ENCODE data around the gene ST8SIA5. TPM values are rescaled to one million over a fixed set of nuclear protein-coding genes. Genes with fewer than 3 reads are reported as not detected.
"Not testable (repeated sequence)": the region's sequence is repeated elsewhere in the genome, so short reads cannot be mapped to it uniquely, and the experiment has no call there.

ST8SIA5 gene, protein sequence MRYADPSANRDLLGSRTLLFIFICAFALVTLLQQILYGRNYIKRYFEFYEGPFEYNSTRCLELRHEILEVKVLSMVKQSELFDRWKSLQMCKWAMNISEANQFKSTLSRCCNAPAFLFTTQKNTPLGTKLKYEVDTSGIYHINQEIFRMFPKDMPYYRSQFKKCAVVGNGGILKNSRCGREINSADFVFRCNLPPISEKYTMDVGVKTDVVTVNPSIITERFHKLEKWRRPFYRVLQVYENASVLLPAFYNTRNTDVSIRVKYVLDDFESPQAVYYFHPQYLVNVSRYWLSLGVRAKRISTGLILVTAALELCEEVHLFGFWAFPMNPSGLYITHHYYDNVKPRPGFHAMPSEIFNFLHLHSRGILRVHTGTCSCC
- total RNA-seq (2014; rRNA removed; shearing (Covaris generic)), result 3.2 and 3.8 TPM in 2 replicates

DNA sequence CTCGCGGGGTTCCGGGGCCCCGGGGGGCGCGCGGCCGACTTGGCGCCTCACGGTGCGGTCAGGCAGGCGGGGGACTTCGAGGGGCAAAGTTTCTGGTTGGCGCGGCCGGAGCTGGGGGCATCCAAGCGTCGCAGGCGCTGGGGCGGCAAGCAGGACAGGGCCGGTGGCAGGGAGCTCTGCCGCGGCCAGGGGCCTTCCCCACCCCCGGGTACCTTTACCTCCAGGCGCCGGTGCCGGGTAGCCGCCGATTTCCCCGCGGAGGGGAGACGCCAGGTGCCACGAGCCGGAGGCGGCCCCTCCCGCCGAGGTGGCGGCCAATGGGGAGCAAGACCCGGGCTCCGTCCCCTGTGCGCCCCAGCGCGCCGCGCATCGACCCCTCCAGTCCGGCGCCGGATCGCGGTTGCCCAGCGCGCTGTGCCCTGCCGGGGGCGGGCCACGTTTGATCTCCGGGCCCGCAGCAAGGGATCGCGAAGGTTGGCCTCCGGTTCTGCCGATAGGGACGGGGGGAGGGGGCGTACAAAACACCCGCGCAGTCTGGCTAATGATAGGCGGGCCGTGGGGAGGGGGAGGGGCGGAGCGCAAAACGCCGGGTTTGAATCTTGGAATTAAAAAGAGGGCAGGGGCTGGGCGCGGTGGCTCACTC is at the start of gene ST8SIA5:
TSS of gene ST8SIA5 (minus strand) at position 495 of the 643 bp plus-strand sequence. CDS start 545 bp downstream, outside the sequence.
- H3K4me1 ChIP-seq, result peaks cover 9% of the 10 kb centered on the region
- peak; percentile 49 to 54 for DNase-seq
- no peaks in the 10 kb centered on the region for H3K27me3 ChIP-seq
- H3K9me3 ChIP-seq (replicated peaks), result no peaks in the 10 kb centered on the region
- peak within 1 kb of the TSS; percentile 89 for H3K27ac ChIP-seq
- H3K36me3 ChIP-seq, result no peaks in the 10 kb centered on the region
- H3K4me3 ChIP-seq, result peak within 1 kb of the TSS; percentile 73

DNA sequence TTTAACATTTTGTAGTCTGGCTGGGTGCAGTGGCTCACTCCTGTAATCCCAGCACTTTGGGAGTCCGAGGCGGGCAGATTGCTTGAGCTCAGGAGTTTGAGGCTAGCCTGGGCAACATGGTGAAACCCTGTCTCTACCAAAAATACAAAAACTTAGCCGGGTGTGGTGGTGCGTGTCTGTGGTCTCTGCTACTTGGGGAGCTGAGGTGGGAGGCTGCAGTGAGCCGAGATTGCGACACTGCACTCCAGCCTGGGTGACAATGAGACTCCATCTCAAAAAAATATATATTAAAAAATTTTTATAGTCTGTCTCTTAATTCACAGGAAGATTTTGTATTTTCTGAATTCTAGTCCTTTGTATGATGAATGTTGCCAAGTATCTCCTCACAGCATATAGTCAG is 39.1 kb upstream of the ST8SIA5 start:
- not testable (repeated sequence) for H3K4me3 ChIP-seq; H3K4me1 ChIP-seq; H3K27ac ChIP-seq; H3K36me3 ChIP-seq; DNase-seq; H3K9me3 ChIP-seq (replicated peaks); H3K27me3 ChIP-seq

DNA sequence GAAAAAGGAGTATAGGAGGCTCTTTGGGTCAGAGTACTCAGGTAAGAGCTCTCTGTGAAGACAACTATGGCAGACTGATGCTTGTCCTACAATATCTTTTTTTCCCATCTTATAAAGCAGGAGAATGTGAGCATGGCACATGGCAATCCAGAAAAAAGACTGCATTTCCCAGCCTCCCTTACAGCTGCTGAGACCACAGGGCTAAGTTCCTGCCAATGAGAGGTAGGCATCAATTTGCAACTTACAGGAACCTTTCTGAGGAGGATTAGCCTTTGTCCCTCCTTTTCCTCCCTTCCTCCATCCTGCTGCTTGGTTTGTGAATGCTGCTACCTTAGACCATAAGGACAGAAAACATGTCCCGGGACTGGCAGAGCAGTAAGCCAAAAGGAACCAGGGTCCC is 37.8 kb upstream of the ST8SIA5 start:
- H3K9me3 ChIP-seq (replicated peaks), result no peaks in the 10 kb centered on the region
- H3K27ac ChIP-seq, result no peak overlapping the region
- no peaks in the 10 kb centered on the region for H3K4me1 ChIP-seq
- DNase-seq, result no peak
- H3K36me3 ChIP-seq, result no peaks in the 10 kb centered on the region
- no peak overlapping the region for H3K4me3 ChIP-seq
- no peaks in the 10 kb centered on the region for H3K27me3 ChIP-seq

DNA sequence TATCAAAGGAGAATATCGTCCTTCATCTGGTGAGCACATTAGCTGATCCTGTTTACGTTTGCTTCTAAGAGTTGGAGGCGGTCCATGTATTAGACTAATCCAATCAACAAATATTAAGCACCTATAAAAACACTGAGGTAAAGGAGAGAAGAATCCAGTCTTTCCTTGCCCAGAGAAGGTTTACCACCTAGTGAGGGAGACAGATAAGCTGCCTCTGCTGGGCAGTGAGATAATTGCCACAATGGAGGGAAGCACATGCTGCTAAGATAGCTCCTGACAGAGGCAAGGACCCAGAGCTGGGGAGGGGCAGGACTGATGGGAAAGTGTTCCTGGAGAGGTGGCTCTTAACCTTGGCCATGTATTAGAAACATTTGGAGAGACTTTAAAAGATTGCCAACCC is 36.7 kb upstream of the ST8SIA5 start:
- DNase-seq, result no peak
- H3K27me3 ChIP-seq, result no peaks in the 10 kb centered on the region
- no peaks in the 10 kb centered on the region for H3K4me1 ChIP-seq
- H3K4me3 ChIP-seq, result no peak overlapping the region
- H3K36me3 ChIP-seq, result no peaks in the 10 kb centered on the region
- no peak overlapping the region for H3K27ac ChIP-seq
- no peaks in the 10 kb centered on the region for H3K9me3 ChIP-seq (replicated peaks)

DNA sequence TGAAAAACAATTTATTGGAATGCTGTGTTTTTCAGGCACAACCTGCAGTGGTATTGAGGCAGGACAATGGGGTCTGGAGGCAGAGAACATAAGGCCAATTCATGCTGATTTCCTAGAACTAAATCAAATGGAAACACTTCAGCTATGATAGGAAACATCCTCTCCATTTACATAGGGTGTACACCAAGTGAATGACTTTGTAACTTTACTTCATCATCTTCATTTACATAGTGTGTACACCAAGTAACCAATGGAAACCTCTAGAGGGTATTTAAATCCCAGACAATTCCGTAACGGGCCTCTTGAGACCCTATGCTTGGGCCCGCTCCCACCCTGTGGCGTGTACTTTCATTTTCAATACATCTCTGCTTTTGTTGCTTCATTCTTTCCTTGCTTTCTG is 32.2 kb upstream of the ST8SIA5 start:
- Histone ChIP-seq H3K27me3 (no peaks in the 10 kb centered on the region), H3K4me1 (no peaks in the 10 kb centered on the region), H3K27ac (no peak overlapping the region), H3K9me3 (replicated peaks) (no peaks in the 10 kb centered on the region), H3K36me3 (no peaks in the 10 kb centered on the region), H3K4me3 (no peak overlapping the region)
- DNase-seq, result no peak

DNA sequence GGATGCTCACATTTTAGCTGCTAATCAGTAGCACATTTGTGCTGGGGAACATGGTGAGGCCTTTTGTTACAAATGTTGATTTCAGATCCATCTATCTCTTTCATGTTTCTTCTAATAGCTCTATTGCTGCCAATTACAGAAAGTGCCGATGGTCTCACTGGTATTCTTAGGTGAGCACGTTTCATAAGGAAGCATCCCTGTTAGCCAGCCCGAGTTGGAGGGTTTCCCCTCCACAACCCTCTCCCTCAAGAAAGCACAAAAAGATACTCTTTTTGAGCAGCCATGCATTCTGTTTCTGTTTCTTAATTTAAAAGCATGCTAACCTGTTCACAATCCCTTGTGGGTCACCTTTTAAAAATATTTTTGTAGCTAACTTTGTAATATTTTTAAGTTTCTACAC is 30.8 kb upstream of the ST8SIA5 start:
- Histone ChIP-seq H3K4me3 (no peak overlapping the region), H3K4me1 (no peaks in the 10 kb centered on the region), H3K27ac (no peak overlapping the region), H3K9me3 (replicated peaks) (no peaks in the 10 kb centered on the region), H3K27me3 (no peaks in the 10 kb centered on the region), H3K36me3 (no peaks in the 10 kb centered on the region)
- DNase-seq, result no peak

DNA sequence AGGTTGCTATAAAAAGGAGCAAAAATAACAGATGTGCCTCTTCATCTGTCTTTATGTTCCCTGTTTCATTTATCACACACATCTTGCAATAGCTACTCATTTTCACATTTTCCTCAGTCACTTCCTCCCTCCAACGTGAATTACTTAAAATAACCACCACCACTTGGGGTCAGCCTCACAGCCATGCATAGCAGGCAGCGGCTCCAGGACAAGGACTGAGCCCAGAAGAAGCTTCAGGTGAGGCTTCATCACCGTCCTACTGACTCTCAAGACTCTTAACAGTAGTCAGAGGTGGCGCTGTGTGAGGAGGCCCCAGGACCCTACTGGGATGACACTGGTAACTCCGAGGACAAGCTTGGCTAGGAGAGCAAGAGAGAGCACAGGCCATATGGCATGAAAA is 15.5 kb upstream of the ST8SIA5 start:
- Histone ChIP-seq H3K36me3 (no peaks in the 10 kb centered on the region), H3K4me3 (no peak overlapping the region), H3K9me3 (replicated peaks) (no peaks in the 10 kb centered on the region), H3K27ac (no peak overlapping the region), H3K27me3 (no peaks in the 10 kb centered on the region), H3K4me1 (no peaks in the 10 kb centered on the region)
- no peak for DNase-seq

DNA sequence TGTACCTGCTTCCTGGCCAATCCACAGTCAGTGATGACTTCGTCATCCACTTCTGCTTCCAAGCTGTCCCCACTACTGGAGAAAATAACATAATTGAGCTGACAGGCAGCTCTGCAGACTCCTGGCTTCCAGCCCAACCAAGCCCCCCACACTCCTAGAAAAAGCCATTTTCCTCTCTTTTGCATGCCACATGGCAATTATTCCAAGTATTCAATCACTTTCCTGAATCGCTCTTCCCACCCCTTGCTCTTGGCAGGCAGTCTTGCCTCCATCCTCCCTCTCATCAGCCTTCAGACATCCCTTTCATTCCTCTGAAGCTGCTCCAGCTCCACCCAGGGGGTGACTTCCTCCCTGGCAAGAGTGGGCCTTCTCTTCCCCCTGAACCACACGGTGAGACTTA is 14.3 kb upstream of the ST8SIA5 start:
- Histone ChIP-seq H3K4me1 (no peaks in the 10 kb centered on the region), H3K36me3 (no peaks in the 10 kb centered on the region), H3K4me3 (no peak overlapping the region), H3K27me3 (no peaks in the 10 kb centered on the region), H3K9me3 (replicated peaks) (no peaks in the 10 kb centered on the region), H3K27ac (no peak overlapping the region)
- DNase-seq, result no peak

DNA sequence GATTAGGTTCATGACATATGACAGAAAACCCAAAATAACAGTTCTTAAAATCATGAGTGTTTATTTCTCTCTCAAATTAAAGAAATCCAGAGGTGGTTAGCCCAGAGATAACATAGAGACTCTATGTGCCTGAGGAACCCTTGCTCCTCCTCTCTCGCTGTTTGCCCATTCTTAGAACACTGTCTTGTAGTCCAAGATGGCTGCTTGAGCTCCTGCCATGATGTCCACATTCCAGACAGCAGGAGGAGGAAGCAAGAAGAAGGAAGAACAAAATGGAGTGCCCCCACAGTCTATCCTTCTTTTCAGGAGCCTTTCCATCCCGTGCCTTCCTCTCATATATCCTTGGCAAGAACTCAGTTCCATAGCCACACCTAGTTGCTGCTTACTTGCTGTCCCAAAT is 13.9 kb upstream of the ST8SIA5 start:
- no peaks in the 10 kb centered on the region for H3K9me3 ChIP-seq (replicated peaks)
- no peak for DNase-seq
- H3K36me3 ChIP-seq, result no peaks in the 10 kb centered on the region
- H3K27me3 ChIP-seq, result no peaks in the 10 kb centered on the region
- no peak overlapping the region for H3K4me3 ChIP-seq
- H3K4me1 ChIP-seq, result no peaks in the 10 kb centered on the region
- no peak overlapping the region for H3K27ac ChIP-seq

DNA sequence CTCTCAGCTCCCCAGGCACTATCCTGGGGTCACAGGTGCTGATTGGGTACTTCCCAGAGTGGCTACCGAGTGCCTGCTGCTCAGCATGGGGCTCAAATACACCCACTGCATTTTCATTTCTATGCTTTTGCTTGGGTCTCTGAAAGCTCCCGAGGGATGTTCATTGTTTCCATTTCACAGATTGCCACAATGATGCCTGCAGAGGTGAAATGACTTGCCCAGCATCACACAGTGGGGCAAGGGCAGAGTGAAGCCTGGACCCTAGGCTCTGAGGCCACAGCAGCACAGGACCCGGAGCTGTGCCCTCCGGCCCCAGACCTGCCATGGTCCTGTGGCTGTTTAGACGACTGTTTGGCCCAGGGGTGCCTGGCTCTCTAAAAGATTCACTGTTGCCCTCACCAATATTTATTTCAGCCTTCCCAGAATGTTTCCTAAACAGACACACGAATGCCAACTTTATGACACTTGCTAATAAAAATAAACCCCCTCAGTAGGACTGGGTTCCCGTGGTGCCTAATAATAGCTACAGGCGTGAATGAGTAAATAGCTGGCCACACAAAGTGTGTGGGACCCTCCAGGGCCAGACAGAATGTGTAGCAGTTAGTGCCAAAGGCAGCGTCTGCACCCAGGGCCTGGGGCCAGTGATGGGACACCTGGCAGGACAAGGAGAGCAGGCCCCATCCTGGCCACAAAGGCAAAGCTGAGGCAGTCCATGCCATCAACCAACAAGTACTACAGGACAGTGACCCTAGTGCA is 11.5 kb upstream of the ST8SIA5 start:
- Histone ChIP-seq H3K9me3 (replicated peaks) (no peaks in the 10 kb centered on the region), H3K27me3 (no peaks in the 10 kb centered on the region), H3K36me3 (no peaks in the 10 kb centered on the region), H3K4me1 (no peaks in the 10 kb centered on the region), H3K4me3 (no peak overlapping the region), H3K27ac (no peak overlapping the region)
- no peak for DNase-seq

DNA sequence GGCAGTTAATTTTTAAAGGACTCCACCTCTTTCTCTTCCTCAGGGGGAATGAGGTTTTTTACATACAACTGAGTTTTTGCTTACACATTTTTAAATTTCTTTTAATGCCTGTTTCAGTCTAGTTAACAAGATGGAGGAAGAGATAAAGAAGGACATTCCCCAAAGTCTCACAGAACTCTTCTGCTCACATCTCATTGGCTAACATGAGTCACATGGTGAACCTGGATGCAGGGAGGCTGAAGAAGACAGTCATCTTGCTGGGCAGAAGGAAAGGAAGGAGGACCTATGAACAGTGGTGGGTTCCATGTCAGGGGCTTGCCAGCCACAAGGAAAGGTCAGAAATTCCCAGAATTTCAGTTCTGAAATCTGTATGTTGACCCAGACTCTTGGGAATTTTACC is 10.4 kb upstream of the ST8SIA5 start:
- no peak for DNase-seq
- Histone ChIP-seq H3K27me3 (no peaks in the 10 kb centered on the region), H3K4me1 (no peaks in the 10 kb centered on the region), H3K36me3 (no peaks in the 10 kb centered on the region), H3K27ac (no peak overlapping the region), H3K4me3 (no peak overlapping the region), H3K9me3 (replicated peaks) (no peaks in the 10 kb centered on the region)

DNA sequence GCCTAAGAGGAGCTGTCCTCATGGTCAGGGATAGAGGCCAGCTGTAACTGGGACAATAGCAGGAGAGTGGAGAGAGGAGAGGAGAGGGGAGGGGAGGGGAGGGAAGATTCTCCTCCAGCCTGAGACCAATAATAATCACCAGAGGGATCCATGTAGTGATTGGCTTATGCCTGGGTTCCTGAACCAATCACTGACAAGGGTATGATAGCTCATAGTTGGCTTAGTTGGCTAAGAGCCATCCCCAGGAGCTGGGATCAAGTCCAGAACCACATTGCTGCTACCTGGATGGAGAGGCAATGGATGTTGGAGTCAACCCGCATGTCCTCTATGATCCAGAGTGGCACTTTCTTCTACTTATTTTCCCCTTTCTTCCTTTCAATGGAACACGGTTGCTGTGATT is 7.7 kb upstream of the ST8SIA5 start:
- Histone ChIP-seq H3K27me3 (no peaks in the 10 kb centered on the region), H3K27ac (no peak overlapping the region), H3K4me1 (peaks cover 9% of the 10 kb centered on the region), H3K36me3 (no peaks in the 10 kb centered on the region), H3K9me3 (replicated peaks) (no peaks in the 10 kb centered on the region), H3K4me3 (no peak overlapping the region)
- DNase-seq, result no peak

DNA sequence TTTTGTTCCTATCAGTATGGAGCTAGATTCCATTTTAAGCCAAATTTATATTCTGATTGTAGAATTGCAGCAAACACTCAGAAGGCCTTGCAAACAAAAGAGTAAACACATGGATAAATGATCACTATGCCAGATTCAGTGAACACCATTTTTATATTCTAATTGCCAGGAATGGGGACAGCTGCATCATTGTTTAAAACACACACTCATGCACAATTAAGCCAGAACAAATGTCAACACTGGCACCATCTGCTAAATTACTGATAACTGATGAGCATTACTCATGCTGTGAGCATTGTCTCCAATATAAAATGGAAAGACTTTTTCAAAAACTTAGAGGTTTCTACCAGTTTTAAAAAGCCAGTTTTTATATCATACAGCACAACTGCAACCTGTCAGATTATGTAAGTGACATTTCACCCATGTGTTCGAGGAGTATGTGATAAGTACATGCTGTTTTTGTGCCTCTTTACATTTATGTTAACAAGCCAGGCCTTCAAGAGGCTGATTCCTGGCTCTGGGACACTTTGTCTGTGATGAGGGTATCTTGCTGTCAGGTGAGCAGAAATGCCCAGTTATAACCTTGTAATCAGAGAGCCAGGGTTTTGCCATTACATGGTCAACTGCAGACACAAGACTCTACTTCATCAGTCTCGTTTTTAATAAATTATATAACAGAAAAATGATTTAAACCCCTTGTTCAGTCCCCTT is 4.4 kb upstream of the ST8SIA5 start:
- peak in 1 of 2 experiments; percentile 23 for DNase-seq
- H3K9me3 ChIP-seq (replicated peaks), result no peaks in the 10 kb centered on the region
- no peaks in the 10 kb centered on the region for H3K36me3 ChIP-seq
- peaks cover 9% of the 10 kb centered on the region for H3K4me1 ChIP-seq
- H3K4me3 ChIP-seq, result no peak overlapping the region
- H3K27ac ChIP-seq, result peak overlapping the region; percentile 33
- no peaks in the 10 kb centered on the region for H3K27me3 ChIP-seq

DNA sequence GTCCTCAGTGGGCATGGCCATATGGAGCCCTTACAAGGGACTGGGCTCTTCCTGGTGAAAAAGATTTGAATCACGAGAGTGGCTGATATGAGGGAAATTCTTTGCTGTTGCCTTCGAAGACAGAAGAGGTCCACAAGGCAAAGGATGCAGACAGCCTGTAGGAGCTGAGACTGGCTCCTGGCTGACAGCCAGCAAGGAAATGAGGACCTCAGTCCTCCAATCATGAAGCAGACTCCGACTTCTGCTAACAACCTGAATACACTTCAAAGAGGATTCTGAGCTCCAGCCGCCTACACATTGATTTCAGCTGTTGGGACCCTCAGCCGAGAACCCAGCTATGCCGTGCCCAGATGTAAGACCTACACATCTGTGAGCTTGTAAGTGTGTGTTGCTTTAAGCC is 3.0 kb upstream of the ST8SIA5 start:
- peak in 1 of 2 experiments; percentile 15 for DNase-seq
- no peak overlapping the region for H3K27ac ChIP-seq

More for the DNA sequence above, 3.0 kb upstream of the ST8SIA5 start:
- Histone ChIP-seq H3K4me3 (no peak overlapping the region), H3K9me3 (replicated peaks) (no peaks in the 10 kb centered on the region), H3K27me3 (no peaks in the 10 kb centered on the region), H3K36me3 (no peaks in the 10 kb centered on the region), H3K4me1 (peaks cover 9% of the 10 kb centered on the region)

Data from SJCRH30 (cell line).